Mucosa of stomach (tissue), 1 donor: ENCODE results near the gene KRTAP2-3.
"Not testable (repeated sequence)": the region's sequence is repeated elsewhere in the genome, so short reads cannot be mapped to it uniquely, and the experiment has no call there.

Source experiments
- H3K27me3 ChIP-seq: one replicate; pipeline ENCODE4 v1.7.0; 2013; ENCODE audit warnings: mild to moderate bottlenecking, low read length; ENCODE audit not compliant: control insufficient read depth, insufficient read depth
- H3K36me3 ChIP-seq: one replicate; pipeline ENCODE4 v1.7.0; 2013; ENCODE audit warnings: low read length; ENCODE audit not compliant: control insufficient read depth, insufficient read depth
- H3K4me1 ChIP-seq: one replicate; pipeline ENCODE4 v1.7.0; 2013; ENCODE audit warnings: mild to moderate bottlenecking, low read length; ENCODE audit not compliant: control insufficient read depth, insufficient read depth
- H3K4me3 ChIP-seq: one replicate; pipeline ENCODE4 v1.7.0; 2013; ENCODE audit warnings: low read length
- H3K9ac ChIP-seq: one replicate; pipeline ENCODE4 v1.7.0; 2013; ENCODE audit warnings: mild to moderate bottlenecking, low read length, moderate library complexity
- H3K9me3 ChIP-seq: one replicate; pipeline ENCODE4 v1.7.0; 2013; ENCODE audit warnings: mild to moderate bottlenecking, low read length, moderate library complexity; ENCODE audit not compliant: control insufficient read depth
- donor health status: Pancreatic carcinoma.

The KRTAP2-3 gene

GRCh38 chr17:41088760-41089352 lies 28.9 kb upstream of the KRTAP2-3 start:
- H3K9ac ChIP-seq, H3K4me3 ChIP-seq, H3K4me1 ChIP-seq, H3K9me3 ChIP-seq, H3K36me3 ChIP-seq, H3K27me3 ChIP-seq: not testable (repeated sequence)

GRCh38 chr17:41084100-41084856 lies 24.4 kb upstream of the KRTAP2-3 start, which contains the start of gene KRTAP4-7:
Gene KRTAP4-7, plus strand, starts transcription at chr17:41084150. Its CDS starts 57 bp downstream, at chr17:41084207.
- not testable (repeated sequence) for H3K4me3 ChIP-seq, H3K36me3 ChIP-seq, H3K27me3 ChIP-seq, H3K9ac ChIP-seq, H3K9me3 ChIP-seq, H3K4me1 ChIP-seq

- H3K4me1 ChIP-seq, H3K4me3 ChIP-seq, H3K27me3 ChIP-seq: not testable (repeated sequence)
Observed at GRCh38 chr17:41083427-41083826, 23.5 kb upstream of the KRTAP2-3 start.

GRCh38 chr17:41082626-41083025 lies 22.7 kb upstream of the KRTAP2-3 start:
- Histone ChIP-seq H3K4me3 (no peak overlapping the region), H3K27me3 (no peaks in the 10 kb centered on the region), H3K9me3 (no peaks in the 10 kb centered on the region), H3K9ac (no peak overlapping the region), H3K36me3 (no peaks in the 10 kb centered on the region), H3K4me1 (no peaks in the 10 kb centered on the region)

More at GRCh38 chr17:41083427-41083826, 23.5 kb upstream of the KRTAP2-3 start:
- not testable (repeated sequence) for H3K36me3 ChIP-seq, H3K9ac ChIP-seq, H3K9me3 ChIP-seq

GRCh38 chr17:41076788-41077187 lies 16.9 kb upstream of the KRTAP2-3 start:
- Histone ChIP-seq H3K4me1 (no peaks in the 10 kb centered on the region), H3K9ac (no peak overlapping the region), H3K9me3 (no peaks in the 10 kb centered on the region), H3K4me3 (no peak overlapping the region), H3K36me3 (no peaks in the 10 kb centered on the region), H3K27me3 (peaks cover 8% of the 10 kb centered on the region)

GRCh38 chr17:41073676-41074075 lies 13.8 kb upstream of the KRTAP2-3 start:
- Histone ChIP-seq H3K4me3 (no peak overlapping the region), H3K36me3 (no peaks in the 10 kb centered on the region), H3K27me3 (peaks cover 8% of the 10 kb centered on the region), H3K4me1 (no peaks in the 10 kb centered on the region), H3K9ac (no peak overlapping the region), H3K9me3 (no peaks in the 10 kb centered on the region)

GRCh38 chr17:41071606-41072360 lies 11.9 kb upstream of the KRTAP2-3 start:
- no peak overlapping the region for H3K9ac ChIP-seq
- no peaks in the 10 kb centered on the region for H3K9me3 ChIP-seq
- H3K27me3 ChIP-seq = peaks cover 8% of the 10 kb centered on the region
- H3K4me1 ChIP-seq = no peaks in the 10 kb centered on the region
- no peak overlapping the region for H3K4me3 ChIP-seq
- no peaks in the 10 kb centered on the region for H3K36me3 ChIP-seq

- Histone ChIP-seq H3K4me3 (no peak overlapping the region), H3K9me3 (no peaks in the 10 kb centered on the region), H3K4me1 (no peaks in the 10 kb centered on the region)
Observed at GRCh38 chr17:41069031-41069430, 9.1 kb upstream of the KRTAP2-3 start.

GRCh38 chr17:41067281-41067680 lies 7.4 kb upstream of the KRTAP2-3 start:
- no peaks in the 10 kb centered on the region for H3K9me3 ChIP-seq
- no peaks in the 10 kb centered on the region for H3K4me1 ChIP-seq
- H3K27me3 ChIP-seq = no peaks in the 10 kb centered on the region
- H3K9ac ChIP-seq = no peak overlapping the region
- H3K36me3 ChIP-seq = no peaks in the 10 kb centered on the region
- no peak overlapping the region for H3K4me3 ChIP-seq

More at GRCh38 chr17:41069031-41069430, 9.1 kb upstream of the KRTAP2-3 start:
- Histone ChIP-seq H3K27me3 (no peaks in the 10 kb centered on the region), H3K9ac (no peak overlapping the region), H3K36me3 (no peaks in the 10 kb centered on the region)

- no peaks in the 10 kb centered on the region for H3K4me1 ChIP-seq
- H3K9me3 ChIP-seq = no peaks in the 10 kb centered on the region
- no peak within 1 kb of the TSS for H3K4me3 ChIP-seq
- H3K9ac ChIP-seq = no peak within 1 kb of the TSS
- no peaks in the 10 kb centered on the region for H3K36me3 ChIP-seq
- H3K27me3 ChIP-seq = no peaks in the 10 kb centered on the region
Observed at GRCh38 chr17:41065829-41066624, 6.1 kb upstream of the KRTAP2-3 start, which contains the start of gene KRTAP2-4. Gene KRTAP2-4, minus strand, starts transcription at chr17:41065879. Its CDS starts 34 bp downstream, at chr17:41065845.

- H3K4me3 ChIP-seq, H3K36me3 ChIP-seq, H3K9me3 ChIP-seq, H3K27me3 ChIP-seq, H3K9ac ChIP-seq, H3K4me1 ChIP-seq: not testable (repeated sequence)
Observed at GRCh38 chr17:41065016-41065689, 5.2 kb upstream of the KRTAP2-3 start.
